Transverse colon (tissue), 4 donors: ENCODE results near the gene VPS51. TPM values are rescaled to one million over a fixed set of nuclear protein-coding genes. Genes with fewer than 3 reads are reported as not detected.
"Not testable (repeated sequence)": the region's sequence is repeated elsewhere in the genome, so short reads cannot be mapped to it uniquely, and the experiment has no call there.

Experiments used
- DNase-seq: peaks from one replicate; pipeline ENCODE4 v3.0.0-alpha.2; 2019
- H3K27ac ChIP-seq, 4 donors: fragments of 200-600 bp; sonication (generic); 2 replicates each; pipeline ENCODE4 v1.5.1; 2016 to 2018; ENCODE audit warnings: inconsistent platforms in 4 of 4
- H3K27me3 ChIP-seq: fragments of 200-600 bp; sonication (generic); 2 replicates; pipeline ENCODE4 v1.5.1; 2017; ENCODE audit warnings: inconsistent platforms
- H3K36me3 ChIP-seq, 4 donors: fragments of 200-600 bp; sonication (generic); 2 replicates each; pipeline ENCODE4 v1.5.1; 2017 to 2019; ENCODE audit warnings: inconsistent platforms in 4 of 4
- H3K4me1 ChIP-seq, 4 donors: fragments of 200-600 bp; sonication (generic); 2 replicates each; pipeline ENCODE4 v1.5.1; 2017 to 2020; ENCODE audit warnings: inconsistent platforms in 4 of 4
- H3K4me3 ChIP-seq, 4 donors: fragments of 200-600 bp; sonication (generic); 1 replicate in 1 of 4; 2 replicates in 3 of 4; pipeline versions ENCODE4 v1.5.1 to v1.6.1; 2017 to 2019; ENCODE audit warnings: inconsistent platforms in 4 of 4
- H3K9me3 ChIP-seq, 2 donors: fragments of 200-600 bp; sonication (generic); 2 replicates each; pipeline ENCODE4 v1.5.1; 2017 to 2019; ENCODE audit warnings: inconsistent platforms in 2 of 2
- CTCF ChIP-seq, 5 experiments: fragments of 200-600 bp in 3 of 5; fragments of 450-650 bp in 2 of 5; sonication (generic) in 3 of 5; IDR thresholded peaks; 1 replicate in 2 of 5; 2 replicates in 3 of 5; pipeline ENCODE4 v1.5.1; 2016 to 2017; ENCODE audit warnings: antibody characterized with exemption in 5 of 5, inconsistent platforms in 3 of 5, mild to moderate bottlenecking in 2 of 5, moderate library complexity in 1 of 5
- EP300 ChIP-seq: sonication (generic); formaldehyde crosslinking; IDR thresholded peaks from one replicate; pipeline ENCODE4 v1.6.1; 2017; ENCODE audit warnings: antibody characterized with exemption, low read depth
- POLR2A ChIP-seq: fragments of 450-650 bp; IDR thresholded peaks from one replicate; pipeline ENCODE4 v1.6.1; 2016; ENCODE audit warnings: antibody characterized with exemption, mild to moderate bottlenecking, moderate library complexity
- POLR2AphosphoS5 ChIP-seq, 3 donors: sonication (generic); formaldehyde crosslinking; IDR thresholded peaks; one replicate each; pipeline ENCODE4 v1.6.1; 2016; ENCODE audit warnings: antibody characterized with exemption in 3 of 3
- WGBS, 2 donors: methylation state at CpG; one replicate each; pipeline ENCODE4 v1.1.5; 2018; ENCODE audit warnings: low coverage in 1 of 2; 5-methylcytosine and 5-hydroxymethylcytosine counted together
- in situ Hi-C, 4 donors: fragments of 200-750 bp; cut with MboI; loops; one replicate each; pipeline versions ENCODE4 v1.15.0 to v1.15.1; 2017; ENCODE audit warnings: low sequenced_read_pairs in 3 of 4, low pct_ligation_motif_present in 1 of 4, low pct_unique_long_range_greater_than_20kb in 1 of 4
- intact Hi-C: fragments of 100-400 bp; cut with DNase I; formaldehyde crosslinking; loops from one replicate; pipeline ENCODE4 v1.15.1; 2023; ENCODE audit warnings: low total_unique reads
- total RNA-seq, 4 donors: library from RNA; depleted of rRNA; stranded (reverse); fragments of >200 nt; gene quantifications; one replicate each; pipeline ENCODE4 v1.1.0, GENCODE V29; 2016

The VPS51 gene
- total RNA-seq, 4 donors from 2014 or later, result 252 to 560 (median 437) TPM

GRCh38 chr11:65147352-65148075, 51.5 kb downstream of the VPS51 start:
- Histone ChIP-seq H3K4me1 (peaks cover 8 to 15% (median 10%) of the 10 kb centered on the region in 4 donors), H3K36me3 (no peaks in the 10 kb centered on the region), H3K9me3 (no peaks in the 10 kb centered on the region), H3K27ac (no peak overlapping the region), H3K4me3 (no peak overlapping the region), H3K27me3 (no peaks in the 10 kb centered on the region)
- TF ChIP-seq POLR2A, result no peak
- TF ChIP-seq POLR2AphosphoS5 (IDR thresholded peaks at IDR 0.05), result no peak
- no peak for TF ChIP-seq EP300
- TF ChIP-seq CTCF (IDR thresholded peaks at IDR 0.05), result no peak
- DNase-seq, result no peak
- in situ Hi-C loops (no loop called here), intact Hi-C loops (no loop called here)
- WGBS, 2 donors, result 73 to 80% methylated on average over 2 of the region's 2 CpGs

DNA sequence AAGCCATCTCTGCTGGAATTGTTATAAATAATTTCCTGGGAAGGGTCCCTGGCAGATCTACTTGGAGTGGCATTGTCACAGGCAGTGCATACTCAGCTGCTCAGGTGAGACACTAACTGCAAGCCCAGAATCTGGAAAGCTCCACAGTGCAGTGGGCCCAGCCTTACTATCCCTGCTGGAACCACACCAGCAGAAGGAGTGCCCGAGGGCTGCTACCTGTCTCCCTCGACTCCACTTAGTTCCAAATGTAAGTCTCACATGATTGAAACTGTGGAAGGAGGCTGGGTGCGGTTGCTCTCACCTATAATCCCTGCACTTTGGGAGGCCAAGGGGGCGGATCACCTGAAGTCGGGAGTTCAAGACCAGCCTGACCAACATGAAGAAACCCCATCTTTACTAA, 52.6 kb downstream of the VPS51 start:
- Histone ChIP-seq H3K36me3 (no peaks in the 10 kb centered on the region), H3K4me3 (no peak overlapping the region), H3K27ac (no peak overlapping the region), H3K27me3 (no peaks in the 10 kb centered on the region), H3K9me3 (no peaks in the 10 kb centered on the region), H3K4me1 (peaks cover 8 to 15% (median 10%) of the 10 kb centered on the region in 4 donors)
- intact Hi-C loops, result no loop called here
- TF ChIP-seq POLR2A, result no peak
- no peak for TF ChIP-seq EP300
- no peak for TF ChIP-seq POLR2AphosphoS5 (IDR thresholded peaks at IDR 0.05)
- no peak for TF ChIP-seq CTCF (IDR thresholded peaks at IDR 0.05)
- in situ Hi-C loops, result no loop called here
- 77 to 81% methylated on average over 3 to 5 of the region's 5 CpGs for WGBS, 2 donors
- DNase-seq, result no peak

DNA sequence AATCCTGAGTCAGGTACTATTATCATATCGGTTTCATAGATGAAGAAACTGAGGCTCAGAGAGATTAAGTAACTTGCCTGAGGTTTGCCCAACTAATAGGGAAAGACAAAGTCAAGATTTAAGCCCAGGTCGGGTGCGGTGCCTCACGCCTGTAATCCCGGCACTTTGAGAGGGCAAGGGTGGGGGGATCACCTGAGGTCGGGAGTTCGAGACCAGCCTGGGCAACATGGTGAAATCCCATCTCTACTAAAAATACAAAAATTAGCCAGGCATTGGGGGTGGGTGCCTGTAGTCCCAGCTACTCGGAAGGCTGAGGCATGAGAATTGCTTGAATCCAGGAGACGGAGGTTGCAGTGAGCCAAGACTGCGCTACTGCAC, 54.1 kb downstream of the VPS51 start:
- H3K9me3 ChIP-seq, DNase-seq, in situ Hi-C loops, H3K4me3 ChIP-seq, H3K27me3 ChIP-seq, intact Hi-C loops, H3K36me3 ChIP-seq: not testable (repeated sequence)
- 75 to 86% methylated on average over 1 to 10 of the region's 10 CpGs for WGBS, 2 donors
- Histone ChIP-seq H3K27ac (peak overlapping the region; percentile 63 to 78 (median 70)), H3K4me1 (peaks cover 8 to 15% (median 10%) of the 10 kb centered on the region in 4 donors)

- intact Hi-C loops, result no loop called here
- peaks cover 8 to 15% (median 10%) of the 10 kb centered on the region in 4 donors for H3K4me1 ChIP-seq
- H3K27ac ChIP-seq, result peak overlapping the region; percentile 63 to 78 (median 70)
- 29 to 60% methylated on average over 2 to 12 of the region's 12 CpGs for WGBS, 2 donors
- H3K4me3 ChIP-seq, result no peak overlapping the region
- DNase-seq, result peak; percentile 89
- in situ Hi-C loops, result no loop called here
- no peaks in the 10 kb centered on the region for H3K27me3 ChIP-seq
- H3K9me3 ChIP-seq, result no peaks in the 10 kb centered on the region
- peak; percentile 13 for TF ChIP-seq POLR2A
- TF ChIP-seq EP300, result no peak
- TF ChIP-seq CTCF (IDR thresholded peaks at IDR 0.05), result peak in 2 of 5 experiments; percentile 26 to 36
- TF ChIP-seq POLR2AphosphoS5 (IDR thresholded peaks at IDR 0.05), result peak in 2 of 3 donors; percentile 5 to 26
- H3K36me3 ChIP-seq, result no peaks in the 10 kb centered on the region
These were observed 54.7 kb downstream of the VPS51 start for GRCh38 chr11:65150509-65151299.
